HepG2 (cell line): ENCODE measurements around the gene AHNAK. TPM values are rescaled to one million over a fixed set of nuclear protein-coding genes. Genes with fewer than 3 reads are reported as not detected.
A peak's percentile ranks its signal among the peaks of the same experiment; 100 is the strongest.

Source experiments
- ATAC-seq: fragments of 200-7000 bp; cut with Tn5 transposase; 3 replicates; pipeline ENCODE4 v1.9.1; 2020; ENCODE audit warnings: mild to moderate bottlenecking, moderate library complexity
- BruUV-seq: library from RNA; stranded (reverse); fragments of 400-500 nt; replicated peaks from 2 replicates; lab custom pipeline; 2021; lab: Mats Ljungman, UMichigan
- CTCF ChIA-PET: fragments of 300-600 bp; formaldehyde crosslinking; extraction: SDS; loops from one replicate; lab custom pipeline; 2021; ENCODE audit warnings: low total read pairs, inconsistent platforms, low intra/inter-chr PET ratio; lab: Yijun Ruan, JAX
- POLR2A ChIA-PET: fragments of 350-600 bp; sonication (Branson Sonifier 250); formaldehyde crosslinking; loops from one replicate; lab custom pipeline; 2020; ENCODE audit warnings: antibody characterized with exemption, inconsistent platforms; lab: Yijun Ruan, JAX
- DNase-seq: peaks from one replicate; pipeline ENCODE4 v3.0.0-alpha.2; 2015; ENCODE audit warnings: low spot score
- FAIRE-seq: peaks from 3 replicates; lab custom pipeline; 2011; peaks lifted over from hg19 to GRCh38; lab: Jason Lieb, UNC
- H2AFZ ChIP-seq: one replicate; pipeline ENCODE4 v1.6.1; 2011; ENCODE audit warnings: low read length, inconsistent platforms
- H3K27ac ChIP-seq: fragments of 300-600 bp; 3 replicates; pipeline ENCODE4 v1.8.0; 2011; ENCODE audit warnings: mixed run types, mild to moderate bottlenecking, mixed read lengths, low read length, inconsistent platforms; ENCODE audit not compliant: insufficient read depth; ENCODE audit errors: extremely low read length
- H3K27me3 ChIP-seq, 2 experiments: fragments of 200-600 bp in 1 of 2; 2 replicates in 1 of 2; 3 replicates in 1 of 2; pipeline versions ENCODE4 v1.6.0 to v1.8.0; 2011; ENCODE audit warnings: low read length in 2 of 2, mild to moderate bottlenecking in 2 of 2, moderate library complexity in 2 of 2, inconsistent platforms in 1 of 2; ENCODE audit not compliant: insufficient read depth in 2 of 2, control insufficient read depth in 1 of 2
- H3K36me3 ChIP-seq, 2 experiments: fragments of 200-600 bp in 1 of 2; replicated peaks in 1 of 2; 2 replicates in 1 of 2; 3 replicates in 1 of 2; pipeline versions ENCODE4 v1.5.1 to v1.8.0; 2011; ENCODE audit warnings: low read length in 2 of 2, inconsistent platforms in 1 of 2; ENCODE audit not compliant: insufficient read depth in 2 of 2, control insufficient read depth in 1 of 2
- H3K4me1 ChIP-seq: 2 replicates; pipeline ENCODE4 v1.5.1; 2012; ENCODE audit warnings: low read length, inconsistent platforms; ENCODE audit not compliant: insufficient read depth
- H3K4me2 ChIP-seq: 2 replicates; pipeline ENCODE4 v1.6.0; 2011; ENCODE audit warnings: low read depth, low read length, inconsistent platforms
- H3K4me3 ChIP-seq, 3 experiments: fragments of 200-600 bp in 1 of 3; sonication (generic), shearing (Covaris generic) in 1 of 3; replicated peaks in 1 of 3; 2 replicates each; pipeline ENCODE4 v1.5.1; 2011 to 2016; ENCODE audit warnings: low read length in 3 of 3, inconsistent platforms in 2 of 3, low read depth in 2 of 3, mild to moderate bottlenecking in 2 of 3, control low read depth in 1 of 3, mixed read lengths in 1 of 3; ENCODE audit not compliant: insufficient read depth in 1 of 3
- H3K79me2 ChIP-seq: one replicate; pipeline ENCODE4 v1.6.1; 2011; ENCODE audit warnings: low read length, inconsistent platforms; ENCODE audit not compliant: insufficient read depth
- H3K9ac ChIP-seq: 2 replicates; pipeline ENCODE4 v1.6.0; 2011; ENCODE audit warnings: mild to moderate bottlenecking, low read depth, low read length, inconsistent platforms; ENCODE audit not compliant: insufficient read depth
- H3K9me3 ChIP-seq: 2 replicates; pipeline ENCODE4 v1.5.1; 2012; ENCODE audit warnings: mild to moderate bottlenecking, low read length
- H4K20me1 ChIP-seq: 2 replicates; pipeline ENCODE4 v1.6.0; 2011; ENCODE audit warnings: inconsistent platforms, mild to moderate bottlenecking, low read length, moderate library complexity; ENCODE audit not compliant: insufficient read depth
- ARNTL ChIP-seq: sonication (generic); formaldehyde crosslinking; IDR thresholded peaks from 2 replicates; pipeline ENCODE4 v1.4.0; 2020; ENCODE audit warnings: mild to moderate bottlenecking, missing genetic modification reagents
- BHLHE40 ChIP-seq: IDR thresholded peaks from 2 replicates; pipeline ENCODE4 v1.6.1; 2011; ENCODE audit warnings: low read length, improper control_type of control experiment
- CBX2 ChIP-seq, 2 experiments: fragments of 200-600 bp in 1 of 2; sonication (generic); formaldehyde crosslinking in 1 of 2; IDR thresholded peaks; 2 replicates each; pipeline versions ENCODE4 v1.7.0 to v1.8.1; 2018 to 2022; ENCODE audit warnings: low read depth in 2 of 2, low read length in 1 of 2, mild to moderate bottlenecking in 1 of 2, missing genetic modification reagents in 1 of 2
- GATAD2A ChIP-seq: IDR thresholded peaks from 2 replicates; pipeline ENCODE4 v1.6.1; 2016
- NR2C2 ChIP-seq: sonication (generic); formaldehyde crosslinking; IDR thresholded peaks from 2 replicates; pipeline ENCODE4 v1.4.0; 2020; ENCODE audit warnings: missing genetic modification reagents, mild to moderate bottlenecking, moderate library complexity, borderline replicate concordance
- NR2F6 ChIP-seq, 2 experiments: IDR thresholded peaks; 2 replicates each; pipeline ENCODE4 v1.6.1; 2016; ENCODE audit warnings: antibody characterized with exemption in 1 of 2, mild to moderate bottlenecking in 1 of 2
- RARA ChIP-seq: IDR thresholded peaks from 2 replicates; pipeline ENCODE4 v1.6.1; 2016; ENCODE audit warnings: missing genetic modification reagents, missing compliant biosample characterization
- SALL1 ChIP-seq: sonication (generic); formaldehyde crosslinking; IDR thresholded peaks from 2 replicates; pipeline ENCODE4 v1.8.0; 2022; ENCODE audit warnings: mild to moderate bottlenecking, missing genetic modification reagents
- SATB2 ChIP-seq: sonication (generic); formaldehyde crosslinking; IDR thresholded peaks from 2 replicates; pipeline ENCODE4 v1.5.0; 2020; ENCODE audit warnings: missing genetic modification reagents
- SMARCE1 ChIP-seq: fragments of 450-650 bp; IDR thresholded peaks from 2 replicates; pipeline ENCODE4 v1.6.1; 2017; ENCODE audit warnings: borderline replicate concordance
- TBX2 ChIP-seq: sonication (generic); formaldehyde crosslinking; IDR thresholded peaks from 2 replicates; pipeline ENCODE4 v1.5.0; 2020; ENCODE audit warnings: missing genetic modification reagents, mild to moderate bottlenecking, borderline replicate concordance
- U2AF1 ChIP-seq: fragments of 200-400 bp; formaldehyde crosslinking; optimal IDR thresholded peaks from 2 replicates; pipeline ENCODE3; 2017; ENCODE audit warnings: mild to moderate bottlenecking, low read depth, low read length
- USF2 ChIP-seq, 2 experiments: sonication (generic) in 1 of 2; formaldehyde crosslinking in 1 of 2; IDR thresholded peaks; 2 replicates each; pipeline versions ENCODE4 v1.5.1 to v1.6.1; 2011 to 2020; ENCODE audit warnings: borderline replicate concordance in 1 of 2, low read depth in 1 of 2, low read length in 1 of 2, mild to moderate bottlenecking in 1 of 2, missing genetic modification reagents in 1 of 2, moderate library complexity in 1 of 2
- ZBTB21 ChIP-seq: sonication (generic); formaldehyde crosslinking; IDR thresholded peaks from 2 replicates; pipeline ENCODE4 v1.4.0; 2020; ENCODE audit warnings: missing genetic modification reagents
- ZBTB7B ChIP-seq: sonication (generic); formaldehyde crosslinking; IDR thresholded peaks from 2 replicates; pipeline ENCODE4 v1.4.0; 2020; ENCODE audit warnings: missing genetic modification reagents
- ZNF30 ChIP-seq: sonication (generic); formaldehyde crosslinking; IDR thresholded peaks from 2 replicates; pipeline ENCODE4 v1.5.0; 2020; ENCODE audit warnings: mild to moderate bottlenecking, missing genetic modification reagents
- ZNF317 ChIP-seq: sonication (generic); formaldehyde crosslinking; IDR thresholded peaks from 2 replicates; pipeline ENCODE4 v1.5.0; 2020; ENCODE audit warnings: mild to moderate bottlenecking, missing genetic modification reagents
- ZNF33A ChIP-seq: sonication (generic); formaldehyde crosslinking; IDR thresholded peaks from 2 replicates; pipeline ENCODE4 v1.5.1; 2020; ENCODE audit warnings: missing genetic modification reagents, mild to moderate bottlenecking, moderate library complexity, borderline replicate concordance
- WGBS: methylation state at CpG from one replicate; pipeline ENCODE4 v1.1.6; 2017; ENCODE audit warnings: low lambda C conversion rate; 5-methylcytosine and 5-hydroxymethylcytosine counted together
- in situ Hi-C: cut with HindIII; loops from 2 replicates; pipeline ENCODE4 v1.10.0; 2017; ENCODE audit warnings: low pct_unique_long_range_greater_than_20kb; ENCODE audit not compliant: extremely low pct_ligation_motif_present
- intact Hi-C: fragments of 100-400 bp; cut with micrococcal nuclease; formaldehyde crosslinking; loops from one replicate; pipeline ENCODE4 v1.10.0; 2022; ENCODE audit not compliant: unreplicated experiment
- polyA plus RNA-seq, 8 experiments: library from polyadenylated mRNA; depleted of rRNA in 3 of 8; stranded (reverse) in 7 of 8; unstranded in 1 of 8; fragments of >200 nt; fragmentation: Illumina TruSeq in 4 of 8; extraction: Trizol in 4 of 8; gene quantifications; 2 replicates each; pipeline versions ENCODE4 v1.2.1 to v1.2.3, GENCODE V29; 2011 to 2016; ENCODE audit warnings: low read depth in 4 of 8, missing spikeins in 1 of 8, mixed read lengths in 1 of 8; ENCODE audit not compliant: insufficient read depth in 1 of 8
- total RNA-seq, 5 experiments: library from RNA; depleted of rRNA; stranded (reverse); fragments of >200 nt; fragmentation: Illumina TruSeq; extraction: Trizol; gene quantifications; 2 replicates each; pipeline ENCODE4 v1.2.3, GENCODE V29; 2016; ENCODE audit warnings: low read depth in 1 of 5

Gene AHNAK
- total and polyA plus RNA-seq, 2 of the 13 experiments (the other 11 are each of a cell fraction or from before 2014, with no cell fraction given), result 23.4 to 25.0 TPM

GRCh38 chr11:62444835-62445234 is 101.8 kb downstream of the AHNAK start:
- no peak for DNase-seq
- TF ChIP-seq U2AF1 (no peak), GATAD2A (CRISPR knock-in tag) (no peak), BHLHE40 (no peak), ZNF30 (CRISPR knock-in tag) (no peak), SMARCE1 (no peak), CBX2 (IDR thresholded peaks at IDR 0.05; ENCODE audit: low read depth, low read length) (no peak), CBX2 (CRISPR knock-in tag; IDR thresholded peaks at IDR 0.05; ENCODE audit: low read depth) (no peak), SALL1 (CRISPR knock-in tag) (0 out of 2 replicates have a peak, but pooled peaks have one; percentile 15), SATB2 (CRISPR knock-in tag) (no peak), ZNF317 (CRISPR knock-in tag) (no peak), ZNF33A (CRISPR knock-in tag) (no peak), ZBTB21 (CRISPR knock-in tag) (no peak), ZBTB7B (CRISPR knock-in tag) (no peak), ARNTL (CRISPR knock-in tag) (peak; percentile 75), TBX2 (CRISPR knock-in tag) (0 out of 2 replicates have a peak, but pooled peaks have one; percentile 30), NR2C2 (CRISPR knock-in tag) (peak; percentile 20; the same call in 1 of the 2 replicates), RARA (peak; percentile 41; the same call in 1 of the 2 replicates), USF2 (IDR thresholded peaks at IDR 0.05; ENCODE audit: low read depth, low read length) (peak; percentile 45; the same call in 1 of the 2 replicates), USF2 (CRISPR knock-in tag; IDR thresholded peaks at IDR 0.05; ENCODE audit: borderline replicate concordance) (peak; percentile 70; the same call in 1 of the 2 replicates), NR2F6 (IDR thresholded peaks at IDR 0.05) (peak; percentile 22; the same call in 1 of the 2 replicates), NR2F6 (CRISPR knock-in tag; IDR thresholded peaks at IDR 0.05) (no peak)
- Histone ChIP-seq H3K4me1 (peaks cover 38% of the 10 kb centered on the region), H3K79me2 (no peaks in the 10 kb centered on the region), H4K20me1 (no peaks in the 10 kb centered on the region), H3K9me3 (no peaks in the 10 kb centered on the region), H3K4me2 (peak overlapping the region; percentile 57), H3K27ac (no peak overlapping the region), H3K27me3 (peaks cover 3 to 22% of the 10 kb centered on the region in 2 experiments; a peak in 4 of 5 replicates), H2AFZ (no peak overlapping the region), H3K9ac (no peak overlapping the region), H3K4me3 (no peak overlapping the region), H3K36me3 (no peaks in the 10 kb centered on the region)
- no TSS peak for BruUV-seq
- 11% methylated on average over 8 of the region's 9 CpGs for WGBS
- no peak; the same call in 2 of the 3 replicates for ATAC-seq
- ChIA-PET CTCF (no interaction called here), POLR2A (interaction anchor here (0.8 to 0.9 kb wide), 2 partner anchors 22 to 147 kb away, joined by 3 read pairs; partner anchors contain the start of gene TUT1)
- in situ Hi-C loops, result no loop called here
- no peak for FAIRE-seq
- intact Hi-C loops, result no loop called here
